Stimulated activated CD8-positive, alpha-beta memory T cell treated with anti-CD3 and anti-CD28 coated beads, Interleukin-12 subunit alpha, Interleukin-12 subunit beta, amount 100 ng/mL, for 1 hour (primary cell): Measurements from ENCODE around the gene MTAP.
"Not testable (repeated sequence)": the region's sequence is repeated elsewhere in the genome, so short reads cannot be mapped to it uniquely, and the experiment has no call there.

Experiments
- DNase-seq: peaks from one replicate; pipeline ENCODE4 v3.0.0-alpha.2; 2020; ENCODE audit warnings: low read depth

MTAP gene

DNA sequence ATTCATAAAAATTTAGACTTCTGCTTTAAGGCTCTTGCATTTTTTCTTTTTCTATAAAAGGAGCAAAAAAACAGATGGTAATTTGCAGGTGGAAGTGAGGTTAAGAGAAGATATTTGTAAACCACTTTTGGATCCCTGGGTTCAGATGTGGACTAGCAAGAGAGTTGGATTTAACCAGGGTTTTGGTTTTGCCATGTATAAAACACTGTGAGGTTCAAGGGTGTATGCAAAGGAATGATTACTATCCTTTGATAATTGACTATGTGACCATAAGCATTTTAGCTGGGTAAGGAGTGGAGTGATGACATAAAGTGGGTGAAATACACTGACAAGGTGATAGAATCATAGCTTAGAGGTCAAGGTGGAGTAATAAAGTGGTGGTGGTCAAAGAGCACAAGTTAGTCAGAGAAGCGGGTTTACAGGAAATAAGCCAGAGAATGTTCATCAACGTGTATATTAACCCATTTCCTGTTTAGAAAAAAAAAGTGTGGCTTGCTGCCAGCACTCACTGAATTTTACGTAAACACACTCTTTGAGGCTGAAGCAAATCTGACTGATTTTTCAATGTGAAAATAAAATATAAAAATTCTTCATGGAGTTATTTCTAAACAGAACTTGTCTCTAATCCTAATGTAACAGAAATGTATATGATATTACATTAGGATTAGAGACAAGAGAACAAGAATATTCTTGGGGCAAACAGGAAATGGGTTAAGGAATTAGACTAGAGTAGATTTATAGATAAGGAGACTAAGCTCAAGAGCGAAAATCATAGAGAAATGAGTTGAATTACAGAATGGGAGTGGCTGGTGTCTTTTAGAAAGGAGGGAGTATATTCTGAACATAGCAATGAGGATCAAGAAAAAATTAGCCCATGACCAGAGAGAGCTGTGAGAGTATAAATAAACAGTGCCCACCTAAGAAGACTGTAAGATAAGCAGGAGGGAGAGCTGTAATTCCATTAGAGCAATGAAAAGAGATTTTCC, 117.2 kb downstream of the MTAP start:
- peak; percentile 20 for DNase-seq

DNA sequence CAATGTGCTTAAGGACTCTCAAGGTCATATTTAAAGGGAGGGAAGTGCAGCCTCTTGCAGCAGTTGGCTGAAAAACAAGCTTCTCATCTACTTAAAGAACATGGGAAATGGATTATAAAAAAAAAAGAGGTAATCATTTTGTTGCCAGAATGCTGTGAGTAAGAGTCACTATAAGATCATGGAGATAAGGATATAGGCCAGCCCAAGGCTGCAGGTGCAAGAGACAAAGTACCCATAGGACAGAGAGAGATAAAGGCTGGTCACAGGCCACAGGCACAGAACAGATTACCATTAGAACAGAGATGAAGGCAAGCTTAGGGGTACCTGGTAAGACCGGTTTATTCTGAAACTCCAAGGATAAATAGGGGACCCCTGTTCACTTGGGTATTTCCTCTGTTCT, 121.3 kb downstream of the MTAP start:
- no peak for DNase-seq

DNA sequence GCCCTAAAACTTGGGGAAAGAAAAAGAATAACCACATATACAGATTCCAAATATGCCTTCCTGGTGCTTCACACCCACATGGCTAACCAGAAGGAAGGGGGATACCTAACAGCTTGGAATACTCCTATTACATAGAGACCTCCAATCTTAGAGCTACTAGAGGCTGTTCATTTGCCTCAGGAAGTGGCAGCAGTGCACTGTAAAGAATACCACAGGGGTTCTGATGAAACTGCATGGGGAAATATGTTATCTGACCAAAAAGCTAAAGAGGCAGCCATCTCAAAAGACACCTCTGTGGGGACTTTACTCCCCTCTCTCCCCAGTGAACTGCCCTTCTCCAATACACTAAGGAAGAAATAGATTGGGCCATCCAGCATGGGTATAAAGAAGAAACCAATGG, 125.3 kb downstream of the MTAP start:
- DNase-seq: no peak

DNA sequence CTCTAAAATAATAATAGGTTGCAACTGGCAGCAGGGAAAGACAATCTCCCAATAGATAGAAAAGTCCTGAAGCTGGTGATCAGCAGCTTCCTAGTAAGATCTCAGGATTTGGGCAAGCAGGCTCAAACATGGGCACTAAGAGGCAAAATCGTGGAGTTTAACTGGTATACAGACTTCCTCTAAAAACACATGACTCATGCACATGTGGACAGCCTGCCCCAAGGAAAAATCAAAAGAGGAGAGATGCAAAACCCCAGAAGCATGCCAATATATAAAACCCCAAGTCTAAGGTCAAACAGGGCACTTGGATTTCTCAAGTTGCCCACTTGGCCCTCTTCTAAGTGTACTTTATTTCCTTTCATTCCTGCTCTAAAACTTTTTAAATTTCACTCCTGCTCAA, 129.0 kb downstream of the MTAP start:
- no peak for DNase-seq

DNA sequence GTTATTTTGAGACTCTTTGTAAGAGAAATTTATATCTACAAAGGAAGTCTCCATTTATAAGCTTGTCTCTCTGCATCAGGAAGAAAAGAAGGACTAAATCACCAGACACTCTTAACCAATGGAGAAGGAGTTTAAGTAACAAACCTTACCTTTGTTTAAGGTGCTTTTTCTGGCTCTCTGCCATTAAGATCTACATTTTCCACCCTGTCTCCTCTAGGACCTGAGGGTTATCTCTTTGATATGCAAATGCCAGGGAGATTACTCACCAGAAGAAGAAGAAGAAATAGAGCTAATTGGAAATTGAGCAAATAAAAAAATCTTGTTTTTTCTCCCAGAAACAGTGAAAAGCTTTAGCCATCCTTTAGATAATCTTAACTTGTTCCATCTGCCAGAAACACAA, 130.8 kb downstream of the MTAP start:
- no peak for DNase-seq

DNA sequence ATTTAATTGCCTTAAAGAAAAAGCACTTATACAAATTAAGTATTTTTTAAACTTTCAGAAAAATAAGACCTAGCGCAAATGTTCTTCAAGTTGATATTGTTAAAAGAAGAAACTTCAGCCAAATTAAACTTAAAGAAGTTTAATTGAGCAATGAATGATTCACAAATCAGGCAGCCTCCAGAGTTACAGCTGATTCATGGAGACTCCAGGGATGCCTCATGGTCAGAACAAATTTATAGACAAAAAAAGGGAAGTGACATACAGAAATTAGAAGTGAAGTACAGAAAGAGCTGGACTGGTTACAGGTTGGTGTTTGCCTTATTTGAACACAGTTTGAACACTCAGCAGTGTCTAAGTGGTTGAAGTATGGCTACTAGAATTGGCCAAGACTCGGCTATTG, 131.4 kb downstream of the MTAP start:
- no peak for DNase-seq

DNA sequence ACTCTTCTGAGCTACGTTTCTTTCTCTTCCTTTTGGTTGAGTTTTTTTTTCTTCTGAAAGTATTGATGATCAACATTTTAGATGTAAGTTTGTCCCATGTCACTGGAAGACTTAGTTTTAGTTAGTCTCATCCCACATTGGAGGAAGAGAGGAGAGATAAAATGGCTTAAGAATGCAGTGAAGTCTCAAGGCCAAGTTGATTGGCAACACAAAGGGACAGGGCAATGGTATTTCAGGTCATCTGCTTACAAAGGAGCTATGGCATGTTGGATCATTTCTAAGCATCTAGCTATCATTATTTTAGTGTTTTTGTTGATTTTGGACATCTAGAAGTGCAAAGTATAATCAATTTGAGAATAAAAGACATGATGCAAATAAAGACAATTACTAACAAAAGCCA, 133.2 kb downstream of the MTAP start:
- no peak for DNase-seq

DNA sequence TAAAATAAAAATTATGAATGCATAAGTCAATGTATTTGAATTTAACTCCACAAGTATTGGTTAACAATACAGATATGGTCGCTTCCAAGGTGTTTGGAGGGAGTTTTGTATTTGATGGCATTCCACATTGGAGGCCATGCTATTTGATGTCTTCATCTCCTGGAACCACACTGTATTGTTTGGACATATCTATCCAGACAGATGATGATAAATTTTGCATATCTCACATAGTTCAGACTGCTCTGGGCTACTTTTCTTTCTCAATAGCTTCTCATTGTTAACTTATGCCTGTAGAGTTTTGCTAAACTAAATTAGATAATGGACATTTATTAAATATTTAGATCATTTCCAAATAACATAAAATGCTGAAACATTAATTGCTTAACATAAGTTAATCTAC, 133.7 kb downstream of the MTAP start:
- DNase-seq: no peak

DNA sequence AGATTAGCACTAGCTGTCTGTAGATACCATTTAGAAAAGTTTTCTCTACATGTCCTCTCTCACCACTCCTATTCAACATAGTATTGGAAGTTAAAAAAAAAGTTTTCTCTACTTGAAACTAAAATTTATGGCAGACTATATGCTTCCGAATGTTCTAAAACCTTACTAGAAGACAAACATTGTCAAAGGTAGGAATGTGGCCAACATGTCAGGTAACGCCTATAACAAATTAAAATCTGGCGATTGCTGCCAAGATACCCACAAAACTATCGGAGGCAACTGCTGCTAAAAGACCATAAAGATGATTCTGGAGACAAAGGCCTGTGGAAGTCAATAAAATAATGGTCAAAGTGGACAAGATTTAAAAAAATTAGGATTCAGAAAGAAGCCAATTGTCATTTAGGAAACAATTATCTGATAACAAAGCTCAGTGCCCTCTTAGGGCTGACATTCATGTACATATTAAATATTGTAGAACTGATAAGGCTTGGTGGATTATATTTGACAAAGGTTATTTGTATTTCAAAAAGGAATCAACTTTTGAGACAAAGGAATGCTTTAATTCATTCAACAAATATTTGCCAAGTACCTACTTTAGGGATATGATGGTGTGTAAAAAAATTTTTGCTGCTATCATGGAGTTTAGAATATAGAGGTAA, 139.0 kb downstream of the MTAP start:
- DNase-seq: no peak

DNA sequence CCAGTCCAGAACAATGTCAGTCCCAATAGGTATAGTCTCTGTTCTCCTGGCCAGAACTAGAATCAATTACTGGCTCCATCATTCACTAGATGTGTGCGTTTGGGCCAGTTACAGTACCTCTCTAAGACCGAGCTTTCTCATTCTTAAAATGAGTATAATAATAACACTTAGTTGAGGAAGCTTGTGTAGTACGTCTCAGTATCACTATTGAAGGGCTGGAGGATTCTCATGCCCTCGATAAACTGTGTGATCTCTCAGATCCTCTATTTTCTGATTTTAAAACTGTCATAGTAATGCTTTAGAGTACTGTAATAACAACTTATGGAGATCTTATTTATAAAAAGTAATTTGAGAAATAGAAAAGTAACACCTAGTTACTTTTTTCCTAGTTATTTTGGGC, 141.0 kb downstream of the MTAP start:
- no peak for DNase-seq

DNA sequence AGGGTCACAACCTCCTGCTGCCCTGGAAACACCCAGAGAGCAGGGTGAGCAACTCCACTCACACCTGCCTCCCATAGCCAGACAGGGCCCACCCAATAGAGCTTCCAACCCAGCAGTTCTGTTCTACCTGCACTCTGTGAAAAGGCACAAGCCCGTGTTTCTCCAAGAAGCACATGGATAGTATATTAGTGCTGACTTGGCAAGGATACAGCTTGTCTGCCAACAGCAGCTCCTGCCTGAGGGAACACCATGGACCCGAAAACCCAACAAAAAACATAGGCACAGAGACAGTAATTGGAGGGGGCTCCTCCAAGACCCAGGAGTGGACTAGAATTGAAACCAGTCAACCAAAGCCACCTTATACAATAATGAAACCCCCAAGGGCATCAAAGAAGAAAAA, 143.2 kb downstream of the MTAP start:
- no peak for DNase-seq

DNA sequence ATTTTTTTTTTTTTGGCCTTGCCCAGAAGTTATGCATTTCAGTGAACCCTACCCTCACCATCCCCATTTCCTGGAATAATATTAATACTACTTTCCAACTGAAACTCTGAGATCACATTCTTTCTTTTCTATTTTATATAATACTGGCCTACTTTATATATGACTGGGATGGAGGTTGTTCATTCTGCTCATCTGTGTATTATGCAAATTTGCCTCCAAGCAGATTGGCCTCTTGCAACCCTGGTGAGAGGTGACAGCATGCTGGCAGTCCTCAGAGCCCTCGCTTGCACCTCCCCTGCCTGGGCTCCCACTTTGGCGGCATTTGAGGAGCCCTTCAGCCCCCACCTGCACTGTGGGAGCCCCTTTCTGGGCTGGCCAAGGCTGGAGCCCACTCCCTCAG, 156.4 kb downstream of the MTAP start:
- DNase-seq: no peak

DNA sequence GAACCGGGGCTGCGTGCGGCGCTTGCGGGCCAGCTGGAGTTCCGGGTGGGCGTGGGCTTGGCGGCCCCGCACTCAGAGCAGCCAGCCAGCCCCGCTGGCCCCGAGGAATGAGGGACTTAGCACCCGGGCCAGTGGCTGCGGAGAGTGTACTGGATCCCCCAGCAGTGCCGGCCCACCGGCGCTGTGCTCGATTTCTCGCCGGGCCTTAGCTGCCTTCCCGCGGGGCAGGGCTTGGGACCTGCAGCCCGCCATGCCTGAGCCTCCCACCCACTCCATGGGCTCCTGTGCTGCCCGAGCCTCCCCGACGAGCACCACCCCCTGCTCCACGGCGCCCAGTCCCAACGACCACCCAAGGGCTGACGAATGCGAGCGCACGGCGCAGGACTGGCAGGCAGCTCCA, 156.8 kb downstream of the MTAP start:
- DNase-seq: not testable (repeated sequence)

DNA sequence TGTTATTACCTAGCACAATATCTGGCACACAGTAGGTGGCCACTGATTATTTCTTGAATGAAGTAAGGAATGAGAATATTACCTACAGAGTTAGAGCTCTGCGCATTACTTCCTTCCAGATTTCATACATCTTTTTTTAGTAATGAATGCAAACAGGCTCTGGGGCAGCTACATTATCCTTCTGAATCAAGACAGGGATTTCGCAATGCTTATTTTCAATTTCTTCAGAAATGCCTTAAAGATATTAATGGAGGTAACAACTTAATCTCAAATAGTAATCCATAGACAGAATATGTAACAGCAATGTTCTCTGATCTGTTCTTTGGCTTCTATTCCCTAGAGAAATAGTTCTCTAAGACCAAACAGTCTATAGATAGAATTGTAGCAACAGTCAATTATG, 159.1 kb downstream of the MTAP start:
- no peak for DNase-seq

DNA sequence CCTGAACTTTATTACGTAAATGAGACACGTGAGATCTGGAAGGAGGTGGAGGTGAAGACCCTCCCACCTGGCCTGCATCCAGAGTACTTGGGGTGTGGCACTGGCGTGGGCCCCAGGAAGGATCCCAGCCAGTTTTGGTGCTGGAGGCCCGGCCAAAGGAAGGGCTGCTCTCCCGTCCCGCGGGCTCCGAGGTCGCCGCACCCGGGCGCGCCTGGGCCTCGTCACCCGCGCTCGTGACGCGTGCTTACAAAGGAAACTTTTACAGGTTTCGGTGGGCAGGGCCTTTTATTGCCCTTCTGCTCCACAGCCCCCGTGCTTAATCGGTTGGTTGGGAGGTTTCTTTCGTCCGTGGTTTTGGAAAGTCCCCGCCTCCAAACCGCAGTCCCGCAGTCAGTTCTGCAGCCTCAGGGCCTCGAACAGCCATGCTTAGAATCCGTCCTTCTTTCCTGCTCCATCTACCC, 162.5 kb downstream of the MTAP start:
- DNase-seq: no peak

DNA sequence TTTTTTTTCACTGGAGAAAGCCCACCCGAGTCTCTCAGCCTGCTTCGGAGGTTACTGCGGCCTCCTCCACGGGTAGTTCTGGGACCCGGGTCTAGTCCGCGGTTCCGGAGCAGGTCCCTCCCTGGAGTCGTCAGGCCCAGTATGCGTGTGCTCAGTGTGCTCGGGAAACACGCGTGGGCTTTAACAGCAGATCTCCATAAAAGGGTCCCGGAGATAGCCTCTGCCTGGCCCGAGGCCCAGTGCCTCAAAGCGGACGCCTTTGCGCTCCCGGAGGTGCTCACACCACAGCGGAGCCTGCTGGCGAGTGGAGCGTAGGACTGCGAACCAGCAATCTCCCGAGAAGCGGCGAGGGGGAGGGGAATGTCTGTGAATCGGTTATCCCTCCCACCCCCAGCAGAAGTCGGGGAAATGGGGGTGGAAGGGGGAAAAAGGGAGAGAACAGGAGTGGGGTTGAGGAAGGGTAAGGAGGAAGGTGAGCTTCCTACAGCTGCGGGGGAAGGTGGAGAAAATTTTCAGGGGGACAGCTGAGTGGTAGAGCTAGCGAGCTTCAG, 163.0 kb downstream of the MTAP start:
- no peak for DNase-seq

DNA sequence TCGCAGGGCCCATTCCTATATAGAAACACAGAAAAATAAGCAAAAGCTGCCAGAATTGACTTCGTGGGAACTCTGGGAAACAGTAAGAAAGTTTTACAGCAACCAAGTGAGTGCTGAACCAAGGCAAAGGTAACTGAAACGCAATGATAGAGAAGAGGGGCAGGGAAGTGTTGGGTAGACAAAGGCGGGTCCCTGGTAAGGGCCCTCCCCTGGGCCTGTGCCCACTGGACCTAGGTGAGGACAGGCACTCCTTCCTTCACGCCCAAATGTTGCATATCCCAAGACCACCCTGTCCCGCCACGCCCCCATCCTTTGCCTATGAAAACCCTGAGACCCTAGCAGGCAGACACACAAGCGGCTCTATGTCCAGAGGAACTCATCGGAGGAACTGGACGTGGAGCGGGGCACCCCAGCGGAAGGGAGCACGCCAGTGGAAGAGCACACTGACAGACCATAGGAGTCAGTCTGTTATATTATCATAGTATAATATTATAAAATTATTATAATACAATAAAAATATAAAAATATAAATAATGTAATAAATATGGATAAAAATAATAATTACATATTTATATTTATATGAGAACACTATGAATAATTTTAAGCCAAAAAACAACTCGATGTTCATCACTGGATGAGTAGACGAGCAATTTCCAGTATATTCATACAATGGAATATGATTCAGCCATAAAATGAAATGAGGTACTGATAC, 163.9 kb downstream of the MTAP start:
- DNase-seq: no peak

DNA sequence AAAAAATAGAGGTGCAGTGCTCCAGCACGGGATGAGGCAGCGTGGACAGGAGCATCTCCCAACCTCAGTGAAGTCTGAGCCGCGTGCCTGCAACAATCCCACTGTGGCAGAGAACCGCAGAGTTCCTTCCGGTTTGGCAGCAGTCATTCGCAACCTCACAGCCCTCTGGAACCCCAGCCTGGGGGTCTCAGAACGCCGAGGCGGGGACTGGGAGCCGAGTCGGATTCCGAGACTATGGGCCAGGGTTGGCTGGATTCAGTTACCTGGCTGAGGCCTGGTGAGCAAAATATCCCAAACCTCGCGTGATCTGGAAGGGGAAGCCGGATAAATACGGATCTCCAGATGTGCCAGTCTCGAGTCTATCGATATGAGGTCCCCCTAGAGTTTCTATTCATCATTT, 164.7 kb downstream of the MTAP start:
- DNase-seq: no peak

DNA sequence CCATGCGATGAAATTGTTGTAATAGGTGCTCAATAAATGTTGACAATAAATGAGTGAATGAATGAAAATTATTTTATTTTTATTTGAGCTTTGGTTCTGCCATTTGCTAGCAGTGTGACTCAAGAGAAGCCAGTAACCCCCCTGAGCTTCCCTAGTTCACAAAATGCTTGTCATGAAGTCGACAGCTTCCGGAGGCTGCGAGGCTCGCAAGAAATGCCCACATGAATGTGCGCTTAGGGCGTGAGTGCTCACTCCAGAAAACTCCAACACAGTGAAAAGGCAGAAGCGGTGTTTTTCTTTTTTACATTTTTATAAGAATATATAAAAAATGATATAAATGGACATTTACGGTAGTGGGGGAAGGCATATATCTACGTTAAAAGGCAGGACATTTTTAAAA, 165.3 kb downstream of the MTAP start:
- DNase-seq: no peak

DNA sequence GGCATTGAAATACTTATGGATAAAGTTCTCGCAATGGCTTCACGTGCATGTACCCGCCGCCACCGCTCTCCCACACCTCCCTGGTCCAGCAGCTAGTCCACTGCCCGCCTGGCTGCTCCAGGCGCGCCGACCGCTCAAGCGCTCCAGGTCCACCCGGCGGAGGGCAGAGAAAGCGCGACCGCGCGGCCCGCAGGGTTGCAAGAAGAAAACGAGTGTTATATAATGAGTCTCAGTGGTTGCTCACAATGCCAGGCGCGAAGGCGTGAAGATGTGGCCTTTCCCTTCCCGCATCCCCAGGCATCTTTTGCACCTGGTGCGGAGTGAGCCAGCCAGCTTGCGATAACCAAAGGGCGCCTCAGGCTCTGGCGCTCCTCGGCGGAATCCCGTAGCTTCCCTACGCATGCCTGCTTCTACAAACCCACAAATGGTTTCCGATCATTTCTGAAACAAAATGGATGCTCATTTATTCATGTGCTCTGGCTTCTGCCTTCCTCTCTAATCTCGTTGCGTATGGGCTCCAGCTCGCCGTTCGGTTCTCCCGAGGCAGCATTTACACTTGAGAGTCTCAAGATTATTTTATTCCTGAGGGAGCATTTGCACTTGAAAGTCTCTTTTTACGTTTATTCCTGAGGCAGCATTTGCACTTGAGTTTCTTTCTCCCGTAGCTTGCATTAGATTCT, 166.0 kb downstream of the MTAP start:
- no peak for DNase-seq

DNA sequence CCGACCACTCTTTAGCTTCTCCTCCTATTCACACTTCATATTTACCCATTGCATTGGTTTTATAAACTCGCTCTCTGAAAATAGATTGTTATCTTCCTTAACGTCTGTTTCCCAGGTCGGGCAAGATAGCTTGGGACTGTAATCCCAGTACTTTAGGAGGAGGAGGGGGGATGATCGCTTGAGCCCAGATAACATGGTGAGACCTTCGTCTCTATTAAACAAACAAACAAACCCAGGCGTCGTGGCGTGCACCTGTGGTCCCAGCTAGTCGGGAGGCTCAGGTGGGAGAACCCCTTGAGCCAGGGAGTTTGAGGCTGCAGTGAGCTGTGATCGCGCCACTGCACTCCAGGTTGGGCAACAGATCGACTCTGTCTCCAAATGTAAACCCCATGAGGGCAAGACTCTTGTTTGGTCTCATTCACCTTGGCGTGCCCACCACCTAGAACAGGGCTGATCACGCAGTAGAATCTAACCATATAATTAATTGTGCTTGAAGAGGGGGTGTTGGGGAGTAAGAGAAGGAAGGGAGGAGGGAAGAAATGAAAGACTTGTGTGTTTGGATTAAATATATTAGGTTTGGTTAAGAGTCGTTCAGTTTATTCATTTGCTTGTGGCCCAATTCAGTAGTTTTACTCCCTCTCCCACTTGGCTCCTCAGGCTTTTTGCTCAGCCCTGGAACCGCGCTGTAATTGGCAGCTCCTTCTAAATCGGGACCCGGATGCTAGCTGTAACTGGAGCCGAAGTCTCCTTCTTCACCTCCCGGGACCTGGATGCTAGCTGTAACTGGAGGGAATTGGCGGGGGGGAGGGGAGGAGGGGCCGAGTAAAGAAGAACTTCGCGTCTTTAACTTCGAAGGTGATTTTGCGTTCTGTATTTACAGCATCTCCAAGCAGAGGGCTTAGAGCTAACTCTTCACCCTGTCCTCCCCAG, 166.8 kb downstream of the MTAP start:
- no peak for DNase-seq
